Gastrocnemius medialis (tissue), 4 donors: ENCODE results near the gene PRKAR1A.

ENCODE experiments used
- POLR2A ChIP-seq, 2 donors: fragments of 450-650 bp; IDR thresholded peaks; one replicate each; pipeline ENCODE4 v1.6.1; 2017; ENCODE audit warnings: antibody characterized with exemption in 2 of 2, mild to moderate bottlenecking in 2 of 2, moderate library complexity in 2 of 2
- TF ChIP-seq, protein P1 (sequence below), 5 experiments: fragments of 450-650 bp in 3 of 5; fragments of 200-600 bp in 2 of 5; sonication (generic) in 2 of 5; IDR thresholded peaks in 4 of 5; conservative IDR thresholded peaks in 1 of 5; 1 replicate in 4 of 5; 2 replicates in 1 of 5; pipeline ENCODE4 v1.5.1; 2016 to 2019; ENCODE audit warnings: antibody characterized with exemption in 5 of 5, mild to moderate bottlenecking in 3 of 5, moderate library complexity in 3 of 5

DNA sequence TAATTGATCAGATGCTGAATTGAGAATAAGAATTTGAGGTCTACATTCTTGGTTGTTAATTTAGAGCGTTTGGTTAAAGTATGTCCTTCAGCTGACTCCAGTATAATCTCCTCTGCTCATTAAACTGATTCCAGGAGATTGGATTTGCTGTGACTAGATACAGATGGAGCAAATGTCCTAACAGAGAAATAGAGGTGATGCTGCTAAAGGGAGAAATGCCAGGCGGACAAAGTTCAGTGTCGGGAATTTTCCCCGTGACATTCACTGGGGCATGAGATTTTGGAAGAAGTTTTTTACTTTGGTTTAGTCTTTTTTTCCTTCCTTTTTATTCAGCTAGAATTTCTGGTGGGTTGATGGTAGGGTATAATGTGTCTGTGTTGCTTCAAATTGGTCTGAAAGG is 19.0 kb downstream of the PRKAR1A start:
- TF ChIP-seq, protein P1, sequence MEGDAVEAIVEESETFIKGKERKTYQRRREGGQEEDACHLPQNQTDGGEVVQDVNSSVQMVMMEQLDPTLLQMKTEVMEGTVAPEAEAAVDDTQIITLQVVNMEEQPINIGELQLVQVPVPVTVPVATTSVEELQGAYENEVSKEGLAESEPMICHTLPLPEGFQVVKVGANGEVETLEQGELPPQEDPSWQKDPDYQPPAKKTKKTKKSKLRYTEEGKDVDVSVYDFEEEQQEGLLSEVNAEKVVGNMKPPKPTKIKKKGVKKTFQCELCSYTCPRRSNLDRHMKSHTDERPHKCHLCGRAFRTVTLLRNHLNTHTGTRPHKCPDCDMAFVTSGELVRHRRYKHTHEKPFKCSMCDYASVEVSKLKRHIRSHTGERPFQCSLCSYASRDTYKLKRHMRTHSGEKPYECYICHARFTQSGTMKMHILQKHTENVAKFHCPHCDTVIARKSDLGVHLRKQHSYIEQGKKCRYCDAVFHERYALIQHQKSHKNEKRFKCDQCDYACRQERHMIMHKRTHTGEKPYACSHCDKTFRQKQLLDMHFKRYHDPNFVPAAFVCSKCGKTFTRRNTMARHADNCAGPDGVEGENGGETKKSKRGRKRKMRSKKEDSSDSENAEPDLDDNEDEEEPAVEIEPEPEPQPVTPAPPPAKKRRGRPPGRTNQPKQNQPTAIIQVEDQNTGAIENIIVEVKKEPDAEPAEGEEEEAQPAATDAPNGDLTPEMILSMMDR (IDR thresholded peaks at IDR 0.05 in 4 of 5, conservative IDR thresholded peaks at IDR 0.05 in 1 of 5), result no peak
- no peak for TF ChIP-seq POLR2A (IDR thresholded peaks at IDR 0.05)
